ENCODE results near the gene HS2ST1. TPM values are rescaled to one million over a fixed set of nuclear protein-coding genes. Genes with fewer than 3 reads are reported as not detected.

Gene HS2ST1
- total RNA-seq, 2 donors from 2014 or later = 11.5 to 11.7 TPM

DNA sequence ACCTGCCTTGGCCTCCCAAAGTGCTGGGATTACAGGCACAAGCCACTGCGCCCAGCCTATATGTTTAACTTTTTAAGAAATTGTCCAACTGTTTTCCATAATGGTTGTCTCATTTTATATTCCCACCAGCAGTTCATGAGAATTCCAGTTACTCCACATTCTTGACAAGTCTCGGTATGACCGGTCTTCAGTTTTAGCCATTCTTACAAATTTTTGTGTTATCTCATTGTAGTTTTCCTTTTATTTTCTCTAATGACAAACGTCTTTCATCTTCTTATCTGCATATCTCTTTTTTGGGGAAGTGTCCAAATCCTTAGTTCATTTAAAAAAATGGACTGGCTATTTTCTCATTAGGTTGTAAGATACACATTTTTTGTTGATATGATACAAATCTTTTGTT is 132.5 kb downstream of the HS2ST1 start:
- no peaks in the 10 kb centered on the region for H3K27me3 ChIP-seq (replicated peaks; ENCODE audit: insufficient read depth)
- WGBS = 73% methylated on average over 4 of the region's 4 CpGs
- DNase-seq (ENCODE audit: low spot score) = no peak
- no peaks in the 10 kb centered on the region for H3K4me1 ChIP-seq (replicated peaks)
- intact Hi-C loops (cut with DNase I) = no loop called here
- no peak overlapping the region for H3K27ac ChIP-seq
- TF ChIP-seq, protein P1, sequence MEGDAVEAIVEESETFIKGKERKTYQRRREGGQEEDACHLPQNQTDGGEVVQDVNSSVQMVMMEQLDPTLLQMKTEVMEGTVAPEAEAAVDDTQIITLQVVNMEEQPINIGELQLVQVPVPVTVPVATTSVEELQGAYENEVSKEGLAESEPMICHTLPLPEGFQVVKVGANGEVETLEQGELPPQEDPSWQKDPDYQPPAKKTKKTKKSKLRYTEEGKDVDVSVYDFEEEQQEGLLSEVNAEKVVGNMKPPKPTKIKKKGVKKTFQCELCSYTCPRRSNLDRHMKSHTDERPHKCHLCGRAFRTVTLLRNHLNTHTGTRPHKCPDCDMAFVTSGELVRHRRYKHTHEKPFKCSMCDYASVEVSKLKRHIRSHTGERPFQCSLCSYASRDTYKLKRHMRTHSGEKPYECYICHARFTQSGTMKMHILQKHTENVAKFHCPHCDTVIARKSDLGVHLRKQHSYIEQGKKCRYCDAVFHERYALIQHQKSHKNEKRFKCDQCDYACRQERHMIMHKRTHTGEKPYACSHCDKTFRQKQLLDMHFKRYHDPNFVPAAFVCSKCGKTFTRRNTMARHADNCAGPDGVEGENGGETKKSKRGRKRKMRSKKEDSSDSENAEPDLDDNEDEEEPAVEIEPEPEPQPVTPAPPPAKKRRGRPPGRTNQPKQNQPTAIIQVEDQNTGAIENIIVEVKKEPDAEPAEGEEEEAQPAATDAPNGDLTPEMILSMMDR (IDR thresholded peaks at IDR 0.05) = no peak
- no peak for TF ChIP-seq POLR2AphosphoS5 (IDR thresholded peaks at IDR 0.05)
- TF ChIP-seq POLR2A (IDR thresholded peaks at IDR 0.05) = no peak
- H3K9me3 ChIP-seq = no peaks in the 10 kb centered on the region
- no peak overlapping the region for H3K4me3 ChIP-seq
- no peaks in the 10 kb centered on the region for H3K36me3 ChIP-seq

DNA sequence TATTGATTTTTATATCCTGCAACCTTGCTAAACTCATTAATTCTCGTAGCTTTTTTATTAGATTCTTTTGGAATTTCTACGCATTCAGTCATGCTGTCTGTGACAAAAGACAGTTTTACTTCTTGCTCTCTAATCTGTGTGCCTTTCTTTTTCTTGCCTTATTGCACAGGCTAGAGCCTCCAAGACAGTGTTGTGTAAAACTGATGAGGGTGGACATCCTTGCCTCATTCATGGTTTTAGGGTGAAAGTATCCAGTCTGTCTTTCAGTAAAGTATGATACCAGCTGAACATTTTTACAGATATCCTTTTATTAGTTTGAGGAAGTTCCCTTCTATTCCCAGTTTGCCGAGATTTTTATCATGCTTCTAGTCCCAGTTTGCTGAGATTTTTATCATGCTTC is 133.8 kb downstream of the HS2ST1 start:
- no peaks in the 10 kb centered on the region for H3K9me3 ChIP-seq
- no peak for DNase-seq (ENCODE audit: low spot score)
- no peak overlapping the region for H3K4me3 ChIP-seq
- 89% methylated on average over 3 of the region's 3 CpGs for WGBS
- intact Hi-C loops (cut with DNase I) = no loop called here
- no peaks in the 10 kb centered on the region for H3K4me1 ChIP-seq (replicated peaks)
- no peaks in the 10 kb centered on the region for H3K36me3 ChIP-seq
- no peak for TF ChIP-seq POLR2A (IDR thresholded peaks at IDR 0.05)
- TF ChIP-seq, protein P1 (IDR thresholded peaks at IDR 0.05) = no peak
- no peak for TF ChIP-seq POLR2AphosphoS5 (IDR thresholded peaks at IDR 0.05)
- no peak overlapping the region for H3K27ac ChIP-seq
- H3K27me3 ChIP-seq (replicated peaks; ENCODE audit: insufficient read depth) = no peaks in the 10 kb centered on the region

DNA sequence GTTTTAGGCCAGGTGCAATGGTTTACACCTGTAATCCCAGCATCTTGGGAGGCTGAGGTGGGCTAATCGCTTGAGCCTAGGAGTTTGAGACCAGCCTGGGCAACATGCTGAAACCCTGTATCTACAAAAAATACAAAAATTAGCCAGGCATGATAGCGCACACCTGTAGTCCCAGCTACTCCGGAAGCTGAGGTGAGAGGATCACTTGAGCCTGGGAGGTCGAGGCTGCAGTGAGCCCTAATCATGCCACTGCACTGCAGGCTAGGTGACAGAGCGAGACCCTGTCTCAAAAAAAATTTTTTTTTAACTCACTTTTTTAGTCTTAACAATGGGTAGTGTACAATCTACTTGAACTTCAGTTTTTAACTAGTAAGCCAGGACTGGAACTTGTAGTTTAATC is 137.5 kb downstream of the HS2ST1 start:
- Histone ChIP-seq H3K4me1 (replicated peaks) (no peaks in the 10 kb centered on the region), H3K36me3 (no peaks in the 10 kb centered on the region), H3K27me3 (replicated peaks; ENCODE audit: insufficient read depth) (no peaks in the 10 kb centered on the region), H3K27ac (no peak overlapping the region), H3K9me3 (no peaks in the 10 kb centered on the region), H3K4me3 (no peak overlapping the region)
- intact Hi-C loops (cut with DNase I) = no loop called here
- DNase-seq (ENCODE audit: low spot score) = no peak
- WGBS = 98% methylated on average over 5 of the region's 5 CpGs
- TF ChIP-seq, protein P1 (IDR thresholded peaks at IDR 0.05) = no peak
- TF ChIP-seq POLR2AphosphoS5 (IDR thresholded peaks at IDR 0.05) = no peak
- no peak for TF ChIP-seq POLR2A (IDR thresholded peaks at IDR 0.05)

DNA sequence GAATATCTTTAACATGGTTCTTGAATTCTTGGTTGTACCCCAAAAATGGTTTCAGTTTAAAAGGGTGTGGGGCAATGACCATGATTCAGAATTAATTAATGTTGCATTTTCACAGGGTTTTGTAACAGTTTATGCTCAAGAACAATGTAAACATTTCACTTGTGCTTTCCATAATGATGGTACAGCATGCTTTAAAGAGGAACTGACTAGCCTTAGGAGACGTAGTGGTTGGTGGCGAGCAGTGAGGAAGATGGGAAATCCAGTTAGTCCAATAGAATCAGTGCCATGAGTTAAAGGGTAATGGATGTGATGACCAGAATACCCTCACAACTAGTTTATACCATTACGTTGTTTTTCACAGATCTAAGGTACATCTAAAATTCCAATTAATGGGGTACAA is 138.0 kb downstream of the HS2ST1 start:
- WGBS = 97% methylated on average over 3 of the region's 3 CpGs
- H3K27ac ChIP-seq = no peak overlapping the region
- H3K4me1 ChIP-seq (replicated peaks) = no peaks in the 10 kb centered on the region
- H3K4me3 ChIP-seq = no peak overlapping the region
- intact Hi-C loops (cut with DNase I) = no loop called here
- no peaks in the 10 kb centered on the region for H3K36me3 ChIP-seq
- no peaks in the 10 kb centered on the region for H3K27me3 ChIP-seq (replicated peaks; ENCODE audit: insufficient read depth)
- H3K9me3 ChIP-seq = no peaks in the 10 kb centered on the region
- no peak for TF ChIP-seq POLR2AphosphoS5 (IDR thresholded peaks at IDR 0.05)
- TF ChIP-seq, protein P1 (IDR thresholded peaks at IDR 0.05) = no peak
- TF ChIP-seq POLR2A (IDR thresholded peaks at IDR 0.05) = no peak
- DNase-seq (ENCODE audit: low spot score) = no peak

DNA sequence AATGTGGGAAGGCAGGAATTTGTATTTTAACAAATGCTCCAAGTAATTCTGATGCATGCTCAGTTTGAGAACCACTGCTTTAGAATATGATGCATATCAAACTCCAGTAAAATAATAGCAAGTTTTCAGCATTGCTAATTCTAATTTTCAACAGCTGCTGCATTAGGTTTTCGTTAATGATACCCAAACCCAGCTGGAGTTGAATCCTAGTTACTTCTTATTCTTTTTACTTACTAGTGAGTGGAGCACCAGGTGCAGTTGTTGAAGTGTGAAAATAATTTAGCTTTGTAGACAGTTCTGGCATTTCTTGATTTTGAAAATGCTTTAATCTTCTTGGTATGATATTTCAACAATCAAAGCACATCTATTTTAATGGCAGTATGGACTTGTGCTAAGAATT is 138.5 kb downstream of the HS2ST1 start:
- Histone ChIP-seq H3K4me3 (no peak overlapping the region), H3K4me1 (replicated peaks) (no peaks in the 10 kb centered on the region), H3K27ac (no peak overlapping the region), H3K27me3 (replicated peaks; ENCODE audit: insufficient read depth) (no peaks in the 10 kb centered on the region), H3K9me3 (no peaks in the 10 kb centered on the region), H3K36me3 (no peaks in the 10 kb centered on the region)
- TF ChIP-seq POLR2A (IDR thresholded peaks at IDR 0.05) (no peak), POLR2AphosphoS5 (IDR thresholded peaks at IDR 0.05) (no peak)
- TF ChIP-seq, protein P1 (IDR thresholded peaks at IDR 0.05) = no peak
- WGBS = 97% methylated on average over 1 of the region's 1 CpG
- intact Hi-C loops (cut with DNase I) = no loop called here
- no peak for DNase-seq (ENCODE audit: low spot score)
